ENCODE data around the gene CDC16.

CDC16 gene

DNA sequence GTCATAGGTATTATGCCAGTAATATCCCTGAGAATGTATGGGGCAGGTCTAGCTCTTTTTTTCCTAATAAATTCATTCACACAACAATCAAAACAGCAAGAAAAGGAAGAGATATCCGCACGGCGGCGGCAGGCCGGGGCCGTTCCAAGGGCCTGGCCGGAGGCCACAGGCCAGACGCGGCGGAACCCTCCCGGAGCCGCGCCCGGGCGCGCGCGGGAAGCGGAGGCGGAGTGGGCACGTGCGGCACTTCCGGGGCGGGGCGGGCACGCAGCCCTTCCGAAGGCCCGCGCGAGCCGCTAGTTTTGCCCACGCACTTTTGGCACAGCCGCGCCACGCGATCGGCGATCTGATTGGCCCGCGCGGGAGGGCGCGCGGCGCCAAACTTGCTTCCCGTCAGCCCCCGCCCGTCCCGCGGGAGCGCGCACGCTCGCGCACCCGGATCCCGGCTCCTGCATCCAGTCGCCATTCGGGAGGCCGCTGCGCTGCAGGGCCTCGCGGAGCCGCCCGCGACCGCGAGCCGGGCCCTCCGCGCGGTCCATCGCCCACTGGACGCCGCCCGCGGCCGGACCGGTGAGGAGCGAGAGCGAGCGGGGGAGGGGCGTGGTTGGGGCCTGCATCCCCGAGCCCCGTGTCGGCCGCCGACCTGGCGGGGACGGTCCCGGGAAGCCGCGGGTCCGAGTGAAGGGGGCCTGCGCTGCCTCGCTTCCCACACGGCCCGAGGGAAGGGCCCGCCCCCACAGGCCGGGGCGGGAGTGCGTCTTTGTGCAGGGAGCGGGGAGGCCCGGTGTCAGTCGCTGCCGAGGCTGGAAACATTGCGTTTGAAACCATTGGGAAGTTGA, 79.6 kb downstream of the CDC16 start, which contains the start of gene CHAMP1:
Gene CHAMP1 (plus strand): TSS at position 430 of the 839 bp plus-strand sequence. CDS start 9,340 bp downstream, outside the sequence.
- peak within 1 kb of the TSS; percentile 87 for H3K27ac ChIP-seq (ENCODE audit: low read depth, low read length)
- no peaks in the 10 kb centered on the region for H3K27me3 ChIP-seq (ENCODE audit: control insufficient read depth, insufficient read depth, low read length)
- H3K9me3 ChIP-seq (ENCODE audit: control insufficient read depth, insufficient read depth, low read depth, low read length) = no peaks in the 10 kb centered on the region
- no peaks in the 10 kb centered on the region for H3K36me3 ChIP-seq (ENCODE audit: control insufficient read depth, insufficient read depth, low read length)
- peak within 1 kb of the TSS; percentile 86 for H3K4me3 ChIP-seq (ENCODE audit: low read depth, low read length)
- H3K4me1 ChIP-seq (ENCODE audit: control insufficient read depth, insufficient read depth, low read length) = peaks cover 10% of the 10 kb centered on the region; the same call in 1 of the 2 replicates
- H3K9ac ChIP-seq (ENCODE audit: low read length) = peak within 1 kb of the TSS; percentile 98

DNA sequence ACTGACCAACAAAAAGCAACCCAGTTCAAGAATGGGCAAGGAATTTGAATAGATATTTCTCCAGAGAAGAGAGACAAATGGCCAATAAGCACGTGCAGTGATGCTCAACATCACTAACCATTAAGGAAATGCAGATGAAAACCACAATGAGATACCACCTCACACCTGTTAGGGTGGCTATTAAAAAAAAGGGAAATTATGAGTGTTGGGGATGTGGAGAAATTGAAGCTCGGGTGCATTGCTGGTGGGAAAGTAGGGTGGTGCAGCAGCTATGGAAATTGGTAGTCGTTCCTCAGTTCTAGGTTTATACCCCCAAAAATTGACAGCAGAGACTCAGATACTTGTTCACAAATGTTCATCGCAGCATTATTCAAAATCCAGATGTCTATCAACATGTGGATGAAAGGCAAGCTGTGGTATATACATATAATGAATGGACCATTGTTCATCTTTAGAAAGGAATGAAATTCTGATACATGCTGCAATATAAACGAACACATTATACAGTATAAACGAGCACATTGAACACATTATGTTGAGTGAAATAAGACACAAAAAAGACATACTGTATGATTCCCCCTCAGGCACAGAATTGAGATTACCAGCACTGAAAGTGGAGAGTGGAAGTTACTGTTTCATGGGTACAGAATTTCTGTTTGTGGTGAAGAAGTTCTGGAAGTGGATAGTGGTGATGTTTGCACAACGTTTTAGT, 80.5 kb downstream of the CDC16 start:
- Histone ChIP-seq H3K27ac (ENCODE audit: low read depth, low read length) (peak overlapping the region; percentile 87; the same call in 1 of the 2 replicates), H3K4me1 (ENCODE audit: control insufficient read depth, insufficient read depth, low read length) (peaks cover 10% of the 10 kb centered on the region; the same call in 1 of the 2 replicates), H3K4me3 (ENCODE audit: low read depth, low read length) (peak overlapping the region; percentile 86), H3K9ac (ENCODE audit: low read length) (peak overlapping the region; percentile 98), H3K27me3 (ENCODE audit: control insufficient read depth, insufficient read depth, low read length) (no peaks in the 10 kb centered on the region), H3K9me3 (ENCODE audit: control insufficient read depth, insufficient read depth, low read depth, low read length) (no peaks in the 10 kb centered on the region), H3K36me3 (ENCODE audit: control insufficient read depth, insufficient read depth, low read length) (peaks cover 5% of the 10 kb centered on the region)

DNA sequence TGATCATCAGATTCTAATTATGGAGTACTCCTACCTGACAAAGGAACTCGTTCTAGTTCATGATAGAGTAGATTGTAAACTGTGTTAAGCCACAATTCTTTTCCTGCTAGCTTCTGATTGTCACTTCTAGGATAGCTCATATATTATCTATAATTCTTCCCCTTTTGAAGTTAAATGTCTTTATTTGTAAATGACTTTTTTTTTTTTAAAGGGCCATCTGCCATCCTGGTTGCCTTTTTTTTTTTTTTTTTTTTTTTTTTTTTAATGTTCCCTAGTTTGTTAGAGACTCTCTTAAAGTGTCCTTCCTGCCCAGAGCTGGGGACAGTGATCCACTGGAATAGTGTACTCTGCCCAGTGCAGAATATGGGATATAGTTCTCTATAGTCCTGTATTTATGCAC, 83.9 kb downstream of the CDC16 start:
- no peaks in the 10 kb centered on the region for H3K9me3 ChIP-seq (ENCODE audit: control insufficient read depth, insufficient read depth, low read depth, low read length)
- H3K9ac ChIP-seq (ENCODE audit: low read length) = no peak overlapping the region

GRCh38 chr13:114319441-114319913, 84.8 kb downstream of the CDC16 start:
- H3K27ac ChIP-seq (ENCODE audit: low read depth, low read length) = no peak overlapping the region
- H3K9ac ChIP-seq (ENCODE audit: low read length) = no peak overlapping the region
- peaks cover 44% of the 10 kb centered on the region for H3K36me3 ChIP-seq (ENCODE audit: control insufficient read depth, insufficient read depth, low read length)

More for the DNA sequence above, 83.9 kb downstream of the CDC16 start:
- H3K27ac ChIP-seq (ENCODE audit: low read depth, low read length) = no peak overlapping the region
- peaks cover 35% of the 10 kb centered on the region for H3K36me3 ChIP-seq (ENCODE audit: control insufficient read depth, insufficient read depth, low read length)
- no peak overlapping the region for H3K4me3 ChIP-seq (ENCODE audit: low read depth, low read length)
- H3K27me3 ChIP-seq (ENCODE audit: control insufficient read depth, insufficient read depth, low read length) = no peaks in the 10 kb centered on the region
- H3K4me1 ChIP-seq (ENCODE audit: control insufficient read depth, insufficient read depth, low read length) = peaks cover 10% of the 10 kb centered on the region; the same call in 1 of the 2 replicates

GRCh38 chr13:114320065-114320464, 85.4 kb downstream of the CDC16 start:
- peaks cover 50% of the 10 kb centered on the region for H3K36me3 ChIP-seq (ENCODE audit: control insufficient read depth, insufficient read depth, low read length)
- no peak overlapping the region for H3K4me3 ChIP-seq (ENCODE audit: low read depth, low read length)
- H3K27me3 ChIP-seq (ENCODE audit: control insufficient read depth, insufficient read depth, low read length) = no peaks in the 10 kb centered on the region
- no peak overlapping the region for H3K27ac ChIP-seq (ENCODE audit: low read depth, low read length)
- H3K4me1 ChIP-seq (ENCODE audit: control insufficient read depth, insufficient read depth, low read length) = peaks cover 6% of the 10 kb centered on the region; the same call in 1 of the 2 replicates
- H3K9me3 ChIP-seq (ENCODE audit: control insufficient read depth, insufficient read depth, low read depth, low read length) = no peaks in the 10 kb centered on the region
- no peak overlapping the region for H3K9ac ChIP-seq (ENCODE audit: low read length)

More at GRCh38 chr13:114319441-114319913, 84.8 kb downstream of the CDC16 start:
- Histone ChIP-seq H3K4me1 (ENCODE audit: control insufficient read depth, insufficient read depth, low read length) (peaks cover 6% of the 10 kb centered on the region; the same call in 1 of the 2 replicates), H3K27me3 (ENCODE audit: control insufficient read depth, insufficient read depth, low read length) (no peaks in the 10 kb centered on the region), H3K4me3 (ENCODE audit: low read depth, low read length) (no peak overlapping the region), H3K9me3 (ENCODE audit: control insufficient read depth, insufficient read depth, low read depth, low read length) (no peaks in the 10 kb centered on the region)

DNA sequence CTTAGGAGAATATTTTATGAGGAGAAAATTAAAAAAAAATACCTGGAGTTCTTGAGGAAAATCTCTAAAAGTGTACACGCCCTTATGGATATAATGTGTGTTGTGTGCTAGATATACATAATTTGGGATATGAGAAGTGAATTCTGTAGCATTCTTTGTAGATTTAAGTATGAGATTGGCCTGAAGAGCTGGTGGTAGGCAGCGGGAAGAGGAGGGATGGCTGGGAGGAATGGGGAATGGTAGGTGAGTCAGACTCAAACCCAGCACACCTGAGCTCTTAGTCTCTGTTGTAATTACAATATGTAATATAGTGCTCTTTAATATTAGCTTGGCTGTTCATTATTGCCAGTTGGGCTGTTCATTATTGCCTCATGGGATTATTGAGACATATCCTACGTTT, 86.6 kb downstream of the CDC16 start:
- peaks cover 62% of the 10 kb centered on the region for H3K36me3 ChIP-seq (ENCODE audit: control insufficient read depth, insufficient read depth, low read length)
- no peaks in the 10 kb centered on the region for H3K9me3 ChIP-seq (ENCODE audit: control insufficient read depth, insufficient read depth, low read depth, low read length)
- H3K27me3 ChIP-seq (ENCODE audit: control insufficient read depth, insufficient read depth, low read length) = no peaks in the 10 kb centered on the region
- no peak overlapping the region for H3K4me3 ChIP-seq (ENCODE audit: low read depth, low read length)
- H3K27ac ChIP-seq (ENCODE audit: low read depth, low read length) = no peak overlapping the region
- no peak overlapping the region for H3K9ac ChIP-seq (ENCODE audit: low read length)
- H3K4me1 ChIP-seq (ENCODE audit: control insufficient read depth, insufficient read depth, low read length) = no peaks in the 10 kb centered on the region
